ENCODE results near the gene DYRK1A. TPM values are rescaled to one million over a fixed set of nuclear protein-coding genes. Genes with fewer than 3 reads are reported as not detected.
A peak's percentile ranks its signal among the peaks of the same experiment; 100 is the strongest.
"Not testable (repeated sequence)": the region's sequence is repeated elsewhere in the genome, so short reads cannot be mapped to it uniquely, and the experiment has no call there.

The DYRK1A gene
- total RNA-seq, result 57.7 and 61.7 TPM in 2 replicates
- 4.2 and 4.5 TPM in 2 replicates for polyA plus RNA-seq

- peak within 1 kb of the TSS; percentile 84 for H3K4me3 ChIP-seq
- peaks cover 21% of the 10 kb centered on the region for H3K4me1 ChIP-seq (ENCODE audit: low read depth)
- peaks cover 7% of the 10 kb centered on the region for H3K36me3 ChIP-seq
- TF ChIP-seq CTCF (IDR thresholded peaks at IDR 0.05; ENCODE audit: low read depth, low read length), result no peak
- H3K9me3 ChIP-seq (ENCODE audit: low read depth), result no peaks in the 10 kb centered on the region
- H3K27ac ChIP-seq, result peak within 1 kb of the TSS; percentile 100
- H3K27me3 ChIP-seq, result no peaks in the 10 kb centered on the region
- peak; percentile 99 to 100 for DNase-seq (ENCODE audit: low read depth in 1 of 2, low spot score in 1 of 2)
Observed at GRCh38 chr21:37366482-37367316, at the start of gene DYRK1A. DYRK1A (plus strand) TSS chr21:37366773; CDS start chr21:37420375, 53,602 bp downstream.

GRCh38 chr21:37319551-37319950 lies 47.0 kb upstream of the DYRK1A start:
- no peak overlapping the region for H3K4me3 ChIP-seq
- H3K9me3 ChIP-seq (ENCODE audit: low read depth), result no peaks in the 10 kb centered on the region
- H3K27ac ChIP-seq, result no peak overlapping the region
- no peaks in the 10 kb centered on the region for H3K27me3 ChIP-seq
- no peak for TF ChIP-seq CTCF (IDR thresholded peaks at IDR 0.05; ENCODE audit: low read depth, low read length)
- no peak for DNase-seq (ENCODE audit: low read depth in 1 of 2, low spot score in 1 of 2)
- no peaks in the 10 kb centered on the region for H3K4me1 ChIP-seq (ENCODE audit: low read depth)
- H3K36me3 ChIP-seq, result no peaks in the 10 kb centered on the region

GRCh38 chr21:37322084-37322483 lies 44.5 kb upstream of the DYRK1A start:
- H3K9me3 ChIP-seq (ENCODE audit: low read depth), result no peaks in the 10 kb centered on the region
- DNase-seq (ENCODE audit: low read depth in 1 of 2, low spot score in 1 of 2), result no peak
- TF ChIP-seq CTCF (IDR thresholded peaks at IDR 0.05; ENCODE audit: low read depth, low read length), result no peak
- H3K4me3 ChIP-seq, result no peak overlapping the region
- no peak overlapping the region for H3K27ac ChIP-seq
- no peaks in the 10 kb centered on the region for H3K4me1 ChIP-seq (ENCODE audit: low read depth)
- H3K36me3 ChIP-seq, result no peaks in the 10 kb centered on the region
- no peaks in the 10 kb centered on the region for H3K27me3 ChIP-seq

- no peak for DNase-seq (ENCODE audit: low read depth in 1 of 2, low spot score in 1 of 2)
- Histone ChIP-seq H3K27me3 (no peaks in the 10 kb centered on the region), H3K36me3 (no peaks in the 10 kb centered on the region), H3K4me1 (ENCODE audit: low read depth) (no peaks in the 10 kb centered on the region), H3K27ac (no peak overlapping the region), H3K9me3 (ENCODE audit: low read depth) (no peaks in the 10 kb centered on the region), H3K4me3 (no peak overlapping the region)
- TF ChIP-seq CTCF (IDR thresholded peaks at IDR 0.05; ENCODE audit: low read depth, low read length), result no peak
Observed at GRCh38 chr21:37324558-37324957, 42.0 kb upstream of the DYRK1A start.

- H3K36me3 ChIP-seq; H3K4me1 ChIP-seq (ENCODE audit: low read depth); DNase-seq (ENCODE audit: low read depth in 1 of 2, low spot score in 1 of 2); H3K27me3 ChIP-seq; H3K4me3 ChIP-seq; H3K27ac ChIP-seq; H3K9me3 ChIP-seq (ENCODE audit: low read depth): not testable (repeated sequence)
Observed at GRCh38 chr21:37328147-37328546, 38.4 kb upstream of the DYRK1A start.

GRCh38 chr21:37331411-37331810 lies 35.2 kb upstream of the DYRK1A start:
- no peaks in the 10 kb centered on the region for H3K36me3 ChIP-seq
- no peaks in the 10 kb centered on the region for H3K27me3 ChIP-seq
- H3K27ac ChIP-seq, result no peak overlapping the region
- no peaks in the 10 kb centered on the region for H3K4me1 ChIP-seq (ENCODE audit: low read depth)
- no peak for DNase-seq (ENCODE audit: low read depth in 1 of 2, low spot score in 1 of 2)
- TF ChIP-seq CTCF (IDR thresholded peaks at IDR 0.05; ENCODE audit: low read depth, low read length), result no peak
- no peaks in the 10 kb centered on the region for H3K9me3 ChIP-seq (ENCODE audit: low read depth)
- H3K4me3 ChIP-seq, result no peak overlapping the region

Data from cardiac muscle cell (in vitro differentiated cells and primary cell).